ENCODE results near the gene TM9SF3.

TM9SF3 gene

DNA sequence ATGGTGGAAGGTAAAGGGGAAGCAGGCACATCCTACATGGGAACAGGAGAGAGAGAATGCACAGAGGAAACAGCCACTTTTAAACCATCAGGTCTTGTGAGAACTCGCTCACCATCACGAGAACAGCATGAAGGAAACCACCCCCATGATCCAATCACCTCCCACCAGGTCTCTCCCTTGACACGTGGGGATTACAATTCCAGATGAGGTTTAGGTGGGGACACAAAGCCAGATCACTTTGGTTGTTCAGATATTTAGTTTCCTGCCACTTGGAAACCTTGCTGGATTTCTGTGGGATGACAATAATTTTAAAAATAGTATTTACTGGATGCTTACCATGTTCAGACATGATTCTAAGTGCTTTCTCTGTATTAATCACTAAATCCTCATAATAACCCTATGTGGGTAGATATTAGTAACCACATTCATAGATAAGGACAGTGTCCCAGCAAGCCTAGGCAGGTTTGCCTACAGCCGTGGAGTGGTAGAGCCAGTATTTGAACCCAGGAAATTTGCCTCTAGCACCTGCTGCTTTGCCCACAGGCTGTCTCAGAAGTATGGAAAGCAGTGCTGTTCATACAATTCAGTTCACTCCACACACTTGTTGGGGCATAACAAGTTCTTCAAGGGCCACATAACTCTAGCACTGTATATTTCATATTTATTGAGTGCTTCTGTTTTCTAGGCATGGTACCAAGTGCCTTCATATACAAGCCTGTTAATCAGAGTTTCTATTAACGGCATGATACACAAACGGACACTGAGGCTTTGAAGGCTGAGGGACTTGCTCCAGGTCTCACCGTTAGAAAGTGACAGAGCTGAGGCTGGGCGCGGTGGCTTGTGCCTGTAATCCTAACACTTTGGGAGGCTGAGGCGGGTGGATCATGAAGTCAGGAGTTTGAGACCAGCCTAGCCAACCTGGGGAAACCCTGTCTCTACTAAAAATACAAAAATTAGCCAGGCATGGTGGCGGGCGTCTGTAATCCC is 81.4 kb downstream of the TM9SF3 start:
- Histone ChIP-seq H3K4me3 (ENCODE audit: low read length) (no peak overlapping the region), H3K27me3 (ENCODE audit: insufficient read depth, low read length) (no peaks in the 10 kb centered on the region), H3K9me3 (ENCODE audit: insufficient read depth, low read depth, low read length) (no peaks in the 10 kb centered on the region), H3K36me3 (ENCODE audit: insufficient read depth, low read length) (no peaks in the 10 kb centered on the region), H3K4me1 (ENCODE audit: insufficient read depth, low read length) (peaks cover 12% of the 10 kb centered on the region), H3K9ac (ENCODE audit: low read depth, low read length) (no peak overlapping the region), H3K27ac (ENCODE audit: low read depth, low read length) (no peak overlapping the region)
- WGBS, result 92% methylated on average over 12 of the region's 12 CpGs

DNA sequence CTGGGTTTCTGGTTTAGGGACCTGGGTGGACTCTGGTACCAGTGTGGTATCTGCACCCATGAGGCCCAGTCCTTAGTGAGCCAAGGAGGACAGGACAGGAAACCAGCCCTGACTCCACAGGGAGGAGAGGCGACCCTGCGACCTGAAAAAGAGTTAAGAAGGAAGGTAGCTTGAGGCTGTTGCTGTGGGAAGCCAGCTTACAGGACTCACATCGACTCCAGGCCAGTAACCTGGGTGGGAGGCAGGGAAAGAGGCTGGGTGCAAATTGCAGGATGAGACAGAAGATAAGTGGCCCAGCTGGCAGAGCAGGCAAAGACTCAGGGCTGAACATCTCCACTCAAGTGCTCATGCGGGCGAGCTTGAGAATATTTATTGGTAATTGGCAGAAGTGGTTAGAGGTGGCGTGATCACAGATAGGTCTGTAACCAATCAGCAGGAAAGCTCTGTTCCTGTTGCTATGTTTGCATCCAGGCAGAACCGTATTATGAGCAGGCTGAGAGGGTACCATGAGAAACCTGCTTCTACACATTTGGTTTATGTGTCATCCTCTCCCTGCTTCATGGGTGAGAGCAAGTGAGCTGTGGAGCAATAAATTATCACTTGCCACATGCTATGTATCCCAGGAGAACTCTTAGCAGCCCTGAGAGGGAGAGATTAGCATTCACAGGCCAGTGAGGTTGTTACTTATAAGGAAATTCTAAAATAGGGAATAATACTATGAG is 84.1 kb downstream of the TM9SF3 start:
- Histone ChIP-seq H3K4me3 (ENCODE audit: low read length) (no peak overlapping the region), H3K9me3 (ENCODE audit: insufficient read depth, low read depth, low read length) (no peaks in the 10 kb centered on the region), H3K4me1 (ENCODE audit: insufficient read depth, low read length) (no peaks in the 10 kb centered on the region), H3K9ac (ENCODE audit: low read depth, low read length) (no peak overlapping the region), H3K36me3 (ENCODE audit: insufficient read depth, low read length) (no peaks in the 10 kb centered on the region), H3K27me3 (ENCODE audit: insufficient read depth, low read length) (no peaks in the 10 kb centered on the region), H3K27ac (ENCODE audit: low read depth, low read length) (no peak overlapping the region)
- WGBS, result 90% methylated on average over 7 of the region's 7 CpGs

DNA sequence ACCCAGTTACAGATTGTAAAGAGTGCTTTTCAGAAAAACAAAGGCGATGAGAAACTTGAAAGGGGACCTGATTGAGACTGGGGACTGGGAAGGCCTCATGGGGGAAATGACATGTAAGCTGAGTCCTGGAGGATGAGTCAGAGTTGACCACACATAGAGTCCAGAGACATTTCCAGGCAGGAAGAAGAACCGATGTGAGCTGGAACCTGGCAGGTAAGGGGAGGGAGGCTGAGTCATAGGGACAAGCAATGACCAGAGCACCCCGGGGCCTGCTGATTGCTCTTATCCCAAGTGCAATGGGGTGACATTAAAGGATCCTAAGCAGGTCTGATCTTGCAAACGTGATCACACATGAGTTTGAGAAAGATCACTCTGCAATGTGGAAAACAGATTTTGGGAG is 84.8 kb downstream of the TM9SF3 start:
- no peaks in the 10 kb centered on the region for H3K4me1 ChIP-seq (ENCODE audit: insufficient read depth, low read length)
- WGBS, result 72% methylated on average over 4 of the region's 4 CpGs
- no peak overlapping the region for H3K9ac ChIP-seq (ENCODE audit: low read depth, low read length)
- no peaks in the 10 kb centered on the region for H3K9me3 ChIP-seq (ENCODE audit: insufficient read depth, low read depth, low read length)
- no peak overlapping the region for H3K4me3 ChIP-seq (ENCODE audit: low read length)
- H3K36me3 ChIP-seq (ENCODE audit: insufficient read depth, low read length), result no peaks in the 10 kb centered on the region
- no peaks in the 10 kb centered on the region for H3K27me3 ChIP-seq (ENCODE audit: insufficient read depth, low read length)
- no peak overlapping the region for H3K27ac ChIP-seq (ENCODE audit: low read depth, low read length)

DNA sequence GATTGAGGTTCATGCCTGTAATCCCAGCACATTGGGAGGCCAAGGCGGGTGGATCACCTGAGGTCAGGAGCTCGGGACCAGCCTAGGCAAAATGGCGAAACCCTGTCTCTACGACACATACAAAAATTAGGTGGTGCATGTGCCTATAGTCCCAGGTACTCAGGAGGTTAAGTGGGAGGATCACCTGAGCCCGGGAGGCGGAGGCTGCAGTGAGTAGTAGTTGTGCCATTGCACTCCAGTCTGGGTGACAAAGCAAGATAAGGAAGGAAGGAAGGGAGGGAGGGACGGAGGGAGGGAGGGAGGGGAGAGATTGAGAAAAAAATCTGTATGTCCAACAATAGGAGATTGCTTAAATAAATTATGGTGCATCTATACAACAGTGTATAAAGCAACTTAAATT is 86.3 kb downstream of the TM9SF3 start:
- no peak overlapping the region for H3K9ac ChIP-seq (ENCODE audit: low read depth, low read length)
- WGBS, result 88% methylated on average over 7 of the region's 7 CpGs

DNA sequence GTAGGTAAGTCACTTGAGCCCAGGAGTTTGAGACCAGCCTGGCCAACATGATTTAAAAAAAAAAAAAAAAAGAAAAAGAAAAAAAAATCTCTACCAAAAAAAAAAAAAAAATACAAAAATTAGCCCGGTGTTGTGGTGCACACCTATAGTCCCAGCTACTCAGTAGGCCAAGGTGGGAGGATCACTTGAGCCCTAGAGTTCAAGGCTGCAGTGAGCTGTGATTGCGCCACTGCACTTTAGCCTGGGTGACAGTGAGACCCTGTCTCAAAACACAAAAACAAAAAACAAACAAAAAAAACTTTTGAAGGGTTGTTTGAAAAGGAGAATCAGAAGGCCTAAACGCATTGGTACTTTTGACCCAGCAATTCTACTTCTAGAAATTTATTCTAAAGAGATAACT is 86.8 kb downstream of the TM9SF3 start:
- WGBS, result 91% methylated on average over 3 of the region's 3 CpGs
- no peak overlapping the region for H3K27ac ChIP-seq (ENCODE audit: low read depth, low read length)
- no peaks in the 10 kb centered on the region for H3K36me3 ChIP-seq (ENCODE audit: insufficient read depth, low read length)
- no peak overlapping the region for H3K4me3 ChIP-seq (ENCODE audit: low read length)
- H3K9me3 ChIP-seq (ENCODE audit: insufficient read depth, low read depth, low read length), result no peaks in the 10 kb centered on the region
- no peak overlapping the region for H3K9ac ChIP-seq (ENCODE audit: low read depth, low read length)
- H3K27me3 ChIP-seq (ENCODE audit: insufficient read depth, low read length), result no peaks in the 10 kb centered on the region
- H3K4me1 ChIP-seq (ENCODE audit: insufficient read depth, low read length), result no peaks in the 10 kb centered on the region

More for the DNA sequence above, 86.3 kb downstream of the TM9SF3 start:
- Histone ChIP-seq H3K9me3 (ENCODE audit: insufficient read depth, low read depth, low read length) (no peaks in the 10 kb centered on the region), H3K36me3 (ENCODE audit: insufficient read depth, low read length) (no peaks in the 10 kb centered on the region), H3K27ac (ENCODE audit: low read depth, low read length) (no peak overlapping the region), H3K27me3 (ENCODE audit: insufficient read depth, low read length) (no peaks in the 10 kb centered on the region), H3K4me1 (ENCODE audit: insufficient read depth, low read length) (no peaks in the 10 kb centered on the region), H3K4me3 (ENCODE audit: low read length) (no peak overlapping the region)

DNA sequence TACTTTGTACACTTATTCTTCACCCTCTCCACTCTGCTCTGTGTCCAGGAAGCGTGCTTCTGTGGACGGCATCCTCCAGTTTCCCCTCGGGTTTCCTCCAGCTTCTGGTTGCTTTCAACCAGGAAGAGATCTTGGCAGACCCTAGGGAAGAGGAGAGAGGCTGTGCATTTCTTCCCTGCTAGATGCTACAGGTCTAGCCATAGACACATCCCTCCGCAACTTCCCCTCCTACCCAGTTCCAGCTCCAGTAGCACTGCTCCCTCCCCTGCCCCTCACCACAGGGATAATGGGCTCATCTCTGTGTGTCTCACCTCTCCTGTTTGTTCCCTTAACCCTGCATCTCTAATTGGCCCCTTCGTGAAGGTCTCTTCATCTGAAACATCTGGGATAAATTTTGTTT is 89.4 kb downstream of the TM9SF3 start:
- 83% methylated on average over 5 of the region's 5 CpGs for WGBS
- Histone ChIP-seq H3K27me3 (ENCODE audit: insufficient read depth, low read length) (no peaks in the 10 kb centered on the region), H3K4me3 (ENCODE audit: low read length) (no peak overlapping the region), H3K27ac (ENCODE audit: low read depth, low read length) (no peak overlapping the region), H3K36me3 (ENCODE audit: insufficient read depth, low read length) (no peaks in the 10 kb centered on the region), H3K9me3 (ENCODE audit: insufficient read depth, low read depth, low read length) (no peaks in the 10 kb centered on the region), H3K4me1 (ENCODE audit: insufficient read depth, low read length) (no peaks in the 10 kb centered on the region), H3K9ac (ENCODE audit: low read depth, low read length) (no peak overlapping the region)

DNA sequence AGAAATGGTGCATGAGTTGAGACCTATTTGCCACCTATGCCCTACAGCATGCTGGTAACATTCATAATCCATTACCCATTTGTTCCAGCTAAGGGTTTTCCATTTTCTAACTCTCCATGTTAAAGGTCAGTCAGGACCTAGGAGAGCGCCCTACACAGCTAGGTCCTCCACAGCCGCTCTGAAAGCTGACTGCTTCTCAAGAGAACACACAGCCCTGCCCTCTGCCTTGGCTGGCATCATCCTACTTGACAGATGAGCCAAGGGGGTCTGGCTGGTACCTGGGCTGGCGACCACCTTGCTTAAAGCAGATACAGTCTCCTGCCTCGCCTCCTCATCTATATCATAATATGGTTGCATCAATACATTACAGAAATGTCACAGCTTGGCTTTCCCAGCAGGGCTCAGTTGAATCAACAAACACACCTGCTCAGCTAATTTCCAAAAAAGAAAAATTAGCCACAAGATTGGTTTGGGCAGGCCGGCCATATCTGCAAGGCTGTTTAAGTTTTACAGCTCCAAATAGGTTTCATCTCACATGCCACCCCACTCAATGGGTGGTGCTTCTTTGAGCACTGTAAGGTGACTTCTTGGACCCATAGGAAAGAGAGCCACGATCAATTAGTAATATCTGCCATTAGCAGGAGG is 90.4 kb downstream of the TM9SF3 start:
- Histone ChIP-seq H3K36me3 (ENCODE audit: insufficient read depth, low read length) (no peaks in the 10 kb centered on the region), H3K4me3 (ENCODE audit: low read length) (no peak overlapping the region), H3K9me3 (ENCODE audit: insufficient read depth, low read depth, low read length) (no peaks in the 10 kb centered on the region), H3K27ac (ENCODE audit: low read depth, low read length) (no peak overlapping the region), H3K9ac (ENCODE audit: low read depth, low read length) (no peak overlapping the region), H3K27me3 (ENCODE audit: insufficient read depth, low read length) (no peaks in the 10 kb centered on the region), H3K4me1 (ENCODE audit: insufficient read depth, low read length) (no peaks in the 10 kb centered on the region)
- WGBS, result 69% methylated on average over 6 of the region's 6 CpGs

DNA sequence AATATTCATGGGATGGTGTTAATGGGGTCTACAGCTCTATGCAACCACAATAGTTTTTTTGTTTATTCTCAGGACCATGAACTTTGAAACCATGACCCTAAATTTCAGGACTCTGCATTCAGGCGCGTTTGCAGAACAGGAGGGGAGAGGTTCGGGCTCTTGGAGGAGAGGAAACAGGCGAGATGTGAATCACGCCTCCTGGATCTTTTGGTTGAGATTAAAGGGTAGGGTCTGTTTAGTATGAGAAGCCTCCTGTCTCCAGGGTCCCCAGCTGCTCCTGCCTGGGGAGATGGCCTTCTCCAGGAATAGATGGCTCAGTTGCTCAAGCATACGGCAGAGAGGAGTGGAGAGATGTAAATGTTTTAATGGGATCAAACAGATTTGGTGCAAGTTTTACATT is 91.3 kb downstream of the TM9SF3 start:
- 93% methylated on average over 6 of the region's 6 CpGs for WGBS
- H3K9me3 ChIP-seq (ENCODE audit: insufficient read depth, low read depth, low read length), result no peaks in the 10 kb centered on the region

DNA sequence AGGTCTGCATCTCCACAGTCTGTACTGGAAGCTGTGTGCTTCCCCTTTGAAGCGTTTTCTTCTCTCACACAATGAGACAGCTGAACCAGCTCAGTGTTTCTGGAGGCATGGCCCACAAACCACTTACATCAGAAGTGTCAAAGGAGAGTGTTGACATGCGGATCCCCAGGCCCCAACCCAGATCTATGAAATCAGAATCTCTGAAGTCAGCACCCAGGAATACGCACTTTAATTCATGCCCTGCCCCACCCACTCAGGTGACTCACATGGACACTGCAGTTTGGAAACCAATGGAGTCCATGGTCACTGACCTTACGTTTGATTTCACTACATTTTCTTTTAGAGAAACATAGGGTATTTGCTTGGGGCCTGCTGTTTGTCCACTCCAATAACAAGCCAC is 92.1 kb downstream of the TM9SF3 start:
- H3K27me3 ChIP-seq (ENCODE audit: insufficient read depth, low read length), result no peaks in the 10 kb centered on the region
- no peaks in the 10 kb centered on the region for H3K36me3 ChIP-seq (ENCODE audit: insufficient read depth, low read length)
- no peak overlapping the region for H3K4me3 ChIP-seq (ENCODE audit: low read length)
- 88% methylated on average over 4 of the region's 4 CpGs for WGBS
- H3K4me1 ChIP-seq (ENCODE audit: insufficient read depth, low read length), result no peaks in the 10 kb centered on the region
- H3K9ac ChIP-seq (ENCODE audit: low read depth, low read length), result no peak overlapping the region
- H3K27ac ChIP-seq (ENCODE audit: low read depth, low read length), result no peak overlapping the region
- no peaks in the 10 kb centered on the region for H3K9me3 ChIP-seq (ENCODE audit: insufficient read depth, low read depth, low read length)

More for the DNA sequence above, 91.3 kb downstream of the TM9SF3 start:
- Histone ChIP-seq H3K4me3 (ENCODE audit: low read length) (no peak overlapping the region), H3K9ac (ENCODE audit: low read depth, low read length) (no peak overlapping the region), H3K36me3 (ENCODE audit: insufficient read depth, low read length) (no peaks in the 10 kb centered on the region), H3K4me1 (ENCODE audit: insufficient read depth, low read length) (no peaks in the 10 kb centered on the region), H3K27ac (ENCODE audit: low read depth, low read length) (no peak overlapping the region), H3K27me3 (ENCODE audit: insufficient read depth, low read length) (no peaks in the 10 kb centered on the region)

DNA sequence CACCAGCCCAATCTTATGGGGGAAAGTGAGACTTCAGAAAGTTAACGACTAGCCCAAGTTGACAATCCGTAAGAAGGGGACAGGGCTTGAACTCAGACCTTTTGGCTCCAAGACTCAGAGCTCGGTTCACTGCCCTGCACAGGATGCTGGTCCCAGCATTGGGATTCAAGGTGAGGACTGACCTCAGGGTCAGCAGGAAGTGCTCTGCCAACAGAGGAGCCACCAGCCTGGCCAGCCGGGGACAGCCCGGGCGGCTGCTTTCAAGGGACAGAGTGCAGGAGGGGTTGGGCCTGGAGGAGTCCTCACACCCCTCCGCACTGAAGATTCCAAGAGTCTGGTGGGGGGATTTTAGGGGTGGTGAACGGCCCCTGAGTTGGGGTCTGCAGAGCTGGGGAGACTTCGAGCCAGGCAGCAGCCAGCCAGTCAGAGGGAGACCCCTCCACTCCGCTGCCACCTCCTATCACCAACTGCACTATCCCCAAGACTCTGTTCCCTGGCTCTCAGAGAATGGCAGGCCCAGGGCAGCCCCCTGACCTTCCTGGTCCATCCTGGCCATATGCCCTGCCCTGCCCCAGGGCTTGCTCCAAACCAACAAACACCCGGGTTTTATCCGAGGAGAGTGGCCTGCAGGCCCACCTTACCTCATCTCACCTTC is 92.8 kb downstream of the TM9SF3 start:
- Histone ChIP-seq H3K4me3 (ENCODE audit: low read length) (no peak overlapping the region), H3K9ac (ENCODE audit: low read depth, low read length) (no peak overlapping the region), H3K27ac (ENCODE audit: low read depth, low read length) (no peak overlapping the region)

More for the DNA sequence above, 92.8 kb downstream of the TM9SF3 start:
- WGBS, result 95% methylated on average over 12 of the region's 12 CpGs
- Histone ChIP-seq H3K9me3 (ENCODE audit: insufficient read depth, low read depth, low read length) (no peaks in the 10 kb centered on the region), H3K36me3 (ENCODE audit: insufficient read depth, low read length) (no peaks in the 10 kb centered on the region), H3K4me1 (ENCODE audit: insufficient read depth, low read length) (no peaks in the 10 kb centered on the region), H3K27me3 (ENCODE audit: insufficient read depth, low read length) (no peaks in the 10 kb centered on the region)
